NOMO-1 (cell line): ENCODE results near the gene PIEZO1.
A peak's percentile ranks its signal among the peaks of the same experiment; 100 is the strongest.
"Not testable (repeated sequence)": the region's sequence is repeated elsewhere in the genome, so short reads cannot be mapped to it uniquely, and the experiment has no call there.

Experiments
- DNase-seq, 2 experiments: peaks; one replicate each; lab custom pipeline; 2025; ENCODE audit not compliant: unreplicated experiment in 2 of 2; lab: John Stamatoyannopoulos, UW

PIEZO1 gene

GRCh38 chr16:88783391-88784073 is 1.5 kb downstream of the PIEZO1 start:
- DNase-seq = no peak

- DNase-seq = no peak
Measured at GRCh38 chr16:88782454-88783390, 2.3 kb downstream of the PIEZO1 start.

- peak in 1 of 2 experiments; percentile 41 for DNase-seq
Measured at GRCh38 chr16:88781140-88782077, 3.6 kb downstream of the PIEZO1 start.

GRCh38 chr16:88780142-88781062 is 4.6 kb downstream of the PIEZO1 start:
- DNase-seq = no peak

- no peak for DNase-seq
Measured at GRCh38 chr16:88779406-88780141, 5.4 kb downstream of the PIEZO1 start.

GRCh38 chr16:88778541-88779065 is 6.4 kb downstream of the PIEZO1 start:
- no peak for DNase-seq

GRCh38 chr16:88778271-88778525 is 6.8 kb downstream of the PIEZO1 start:
- no peak for DNase-seq

GRCh38 chr16:88777471-88778270 is 7.3 kb downstream of the PIEZO1 start:
- no peak for DNase-seq

GRCh38 chr16:88775825-88776224 is 9.2 kb downstream of the PIEZO1 start:
- no peak for DNase-seq

GRCh38 chr16:88774544-88775393 is 10.3 kb downstream of the PIEZO1 start:
- DNase-seq = no peak

- DNase-seq = peak in 1 of 2 experiments; percentile 17
Measured at GRCh38 chr16:88773812-88774291, 11.2 kb downstream of the PIEZO1 start.

- no peak for DNase-seq
Measured at GRCh38 chr16:88772871-88773811, 11.9 kb downstream of the PIEZO1 start.

GRCh38 chr16:88771781-88772180 is 13.2 kb downstream of the PIEZO1 start:
- DNase-seq = not testable (repeated sequence)

- DNase-seq = no peak
Measured at GRCh38 chr16:88771294-88771772, 13.7 kb downstream of the PIEZO1 start.

GRCh38 chr16:88770461-88771293 is 14.3 kb downstream of the PIEZO1 start:
- DNase-seq = no peak
